HCT116 (cell line): Measurements from ENCODE around the gene HNF1B. TPM values are rescaled to one million over a fixed set of nuclear protein-coding genes. Genes with fewer than 3 reads are reported as not detected.

Experiments used
- ATAC-seq: fragments of 200-7000 bp; cut with Tn5 transposase; 2 replicates; pipeline ENCODE4 v1.9.1; 2020; ENCODE audit warnings: mild to moderate bottlenecking, moderate library complexity
- BruUV-seq: library from RNA; stranded (reverse); fragments of 400-500 nt; replicated peaks from 2 replicates; lab custom pipeline; 2021; lab: Mats Ljungman, UMichigan
- CTCF ChIA-PET: fragments of 300-600 bp; sonication (Branson Sonifier 250); formaldehyde crosslinking; loops from one replicate; lab custom pipeline; 2021; ENCODE audit warnings: antibody characterized with exemption; lab: Charles Lee
- POLR2A ChIA-PET: fragments of 300-600, 350-600 bp; sonication (Branson Sonifier 250); formaldehyde crosslinking; loops from one replicate; lab custom pipeline; 2021; ENCODE audit warnings: antibody characterized with exemption; lab: Charles Lee
- RAD21 ChIA-PET, 2 experiments: fragments of 300-600 bp; sonication (Branson Sonifier 250); formaldehyde crosslinking; loops; one replicate each; lab custom pipeline; 2023; ENCODE audit warnings: low total read pairs in 2 of 2; ENCODE audit not compliant: uncharacterized antibody in 2 of 2, unreplicated experiment in 2 of 2, low non-redundant PET in 1 of 2; lab: Charles Lee
- DNase-seq: peaks from one replicate; pipeline ENCODE4 v3.0.0-alpha.2; 2010; ENCODE audit warnings: low read depth, low spot score
- H2AFZ ChIP-seq: fragments of 200-600 bp; shearing (Covaris generic), sonication (generic); 2 replicates; pipeline ENCODE4 v1.6.1; 2017; ENCODE audit warnings: low read depth, mixed run types, mixed read lengths, antibody characterized with exemption, low read length; ENCODE audit not compliant: poor library complexity, severe bottlenecking
- H3K27ac ChIP-seq: 2 replicates; pipeline ENCODE4 v1.5.1; 2012; ENCODE audit warnings: low read depth, low read length
- H3K27me3 ChIP-seq: fragments of 200-600 bp; sonication (generic); 2 replicates; pipeline ENCODE4 v1.6.1; 2016; ENCODE audit warnings: mixed run types, low read length, mixed read lengths; ENCODE audit not compliant: insufficient read depth
- H3K36me3 ChIP-seq, 2 experiments: fragments of 200-500 bp in 1 of 2; fragments of 200-600 bp in 1 of 2; sonication (Bioruptor generic) in 1 of 2; sonication (generic) in 1 of 2; 2 replicates each; pipeline versions ENCODE4 v1.5.1 to v1.6.1; 2014 to 2016; ENCODE audit warnings: low read length in 2 of 2, inconsistent platforms in 1 of 2, mixed read lengths in 1 of 2, mixed run types in 1 of 2; ENCODE audit not compliant: insufficient read depth in 2 of 2, control insufficient read depth in 1 of 2
- H3K4me1 ChIP-seq, 2 experiments: fragments of 200-600 bp in 1 of 2; sonication (generic) in 1 of 2; 2 replicates each; pipeline versions ENCODE4 v1.5.1 to v1.6.1; 2012 to 2017; ENCODE audit warnings: low read length in 2 of 2, inconsistent platforms in 1 of 2, mild to moderate bottlenecking in 1 of 2, mixed read lengths in 1 of 2, mixed run types in 1 of 2, moderate library complexity in 1 of 2; ENCODE audit not compliant: insufficient read depth in 2 of 2, control insufficient read depth in 1 of 2
- H3K4me2 ChIP-seq: fragments of 200-600 bp; sonication (generic); 2 replicates; pipeline ENCODE4 v1.6.1; 2017; ENCODE audit warnings: mixed run types, low read length, mixed read lengths
- H3K4me3 ChIP-seq, 2 experiments: fragments of 200-600 bp in 1 of 2; sonication (generic) in 1 of 2; replicated peaks in 1 of 2; 2 replicates each; pipeline ENCODE4 v1.5.1; 2011 to 2016; ENCODE audit warnings: low read length in 2 of 2, control low read depth in 1 of 2, low read depth in 1 of 2, mild to moderate bottlenecking in 1 of 2, mixed read lengths in 1 of 2, mixed run types in 1 of 2
- H3K79me2 ChIP-seq: fragments of 200-600 bp; sonication (generic); 2 replicates; pipeline ENCODE4 v1.6.1; 2017; ENCODE audit warnings: mild to moderate bottlenecking, mixed run types, low read length, moderate library complexity, mixed read lengths; ENCODE audit not compliant: insufficient read depth
- H3K9ac ChIP-seq: fragments of 200-600 bp; sonication (generic); 2 replicates; pipeline ENCODE4 v1.6.1; 2016; ENCODE audit warnings: low read length, mixed read lengths
- H3K9me2 ChIP-seq: fragments of 200-600 bp; sonication (generic), shearing (Covaris generic); 2 replicates; pipeline ENCODE4 v1.6.1; 2017; ENCODE audit warnings: mixed run types, mild to moderate bottlenecking, moderate library complexity; ENCODE audit not compliant: insufficient read depth
- H3K9me3 ChIP-seq, 2 experiments: fragments of 200-500 bp in 1 of 2; fragments of 200-600 bp in 1 of 2; sonication (Bioruptor generic) in 1 of 2; sonication (generic) in 1 of 2; 2 replicates each; pipeline ENCODE4 v1.6.1; 2014 to 2017; ENCODE audit warnings: low read length in 2 of 2, mixed read lengths in 2 of 2, inconsistent platforms in 1 of 2, low read depth in 1 of 2, mild to moderate bottlenecking in 1 of 2, mixed run types in 1 of 2, moderate library complexity in 1 of 2; ENCODE audit not compliant: control insufficient read depth in 1 of 2, insufficient read depth in 1 of 2
- H4K20me1 ChIP-seq: fragments of 200-600 bp; sonication (generic), shearing (Covaris generic); 2 replicates; pipeline ENCODE4 v1.6.1; 2017; ENCODE audit warnings: mixed run types, mild to moderate bottlenecking, moderate library complexity; ENCODE audit not compliant: insufficient read depth
- ATF3 ChIP-seq: IDR thresholded peaks from 2 replicates; pipeline ENCODE4 v1.6.1; 2012
- CBX3 ChIP-seq: IDR thresholded peaks from 2 replicates; pipeline ENCODE4 v1.6.1; 2012; ENCODE audit warnings: low read depth
- EGR1 ChIP-seq: IDR thresholded peaks from 2 replicates; pipeline ENCODE4 v1.6.1; 2012; ENCODE audit warnings: low read depth
- ELF1 ChIP-seq: IDR thresholded peaks from 2 replicates; pipeline ENCODE4 v1.6.1; 2012; ENCODE audit warnings: low read depth, borderline replicate concordance
- FOSL1 ChIP-seq: IDR thresholded peaks from 2 replicates; pipeline ENCODE4 v1.6.1; 2012; ENCODE audit warnings: low read depth
- POLR2A ChIP-seq: IDR thresholded peaks from 2 replicates; pipeline ENCODE4 v1.7.0; 2011; ENCODE audit warnings: borderline replicate concordance; ENCODE audit not compliant: insufficient read depth, insufficient read length; ENCODE audit errors: extremely low read depth
- RAD21 ChIP-seq: IDR thresholded peaks from 2 replicates; pipeline ENCODE4 v1.6.1; 2012; ENCODE audit warnings: low read depth, mild to moderate bottlenecking
- SP1 ChIP-seq: IDR thresholded peaks from 2 replicates; pipeline ENCODE4 v1.6.1; 2012; ENCODE audit warnings: low read depth
- SRF ChIP-seq: IDR thresholded peaks from 2 replicates; pipeline ENCODE4 v1.6.1; 2012; ENCODE audit warnings: low read depth
- TCF7L2 ChIP-seq: IDR thresholded peaks from 2 replicates; pipeline ENCODE4 v1.7.0; 2011; ENCODE audit warnings: borderline replicate concordance, inconsistent platforms; ENCODE audit not compliant: insufficient read depth, insufficient read length; ENCODE audit errors: extremely low read depth
- ZBTB33 ChIP-seq: IDR thresholded peaks from 2 replicates; pipeline ENCODE4 v1.6.1; 2011; ENCODE audit warnings: mild to moderate bottlenecking, low read length, moderate library complexity; ENCODE audit not compliant: insufficient replicate concordance; ENCODE audit errors: extremely low read depth
- ZFX ChIP-seq: fragments of 450-650 bp; IDR thresholded peaks from 2 replicates; pipeline ENCODE4 v1.6.1; 2017
- intact Hi-C: fragments of 100-400 bp; cut with micrococcal nuclease; formaldehyde crosslinking; loops from 2 replicates; pipeline ENCODE4 v1.10.0; 2022
- total RNA-seq: library from RNA; stranded (reverse); gene quantifications from one replicate; pipeline ENCODE4 v1.2.1, GENCODE V29; 2021; ENCODE audit not compliant: unreplicated experiment

The HNF1B gene
- total RNA-seq, 1 experiment from 2014 or later: 3.6 TPM

GRCh38 chr17:37667039-37667438, 77.8 kb downstream of the HNF1B start:
- DNase-seq (no peak), ATAC-seq (no peak)
- ChIA-PET POLR2A (no interaction called here), CTCF (no interaction called here), RAD21 (no interaction called here)
- Histone ChIP-seq H3K9me3 (no peaks in the 10 kb centered on the region), H3K4me1 (peaks cover 0 to 8% of the 10 kb centered on the region in 2 experiments; a peak in 2 of 4 replicates), H3K4me2 (no peak overlapping the region), H3K9ac (no peak overlapping the region), H4K20me1 (no peaks in the 10 kb centered on the region), H3K79me2 (no peaks in the 10 kb centered on the region), H3K27ac (no peak overlapping the region), H3K9me2 (no peaks in the 10 kb centered on the region), H2AFZ (no peak overlapping the region), H3K36me3 (no peaks in the 10 kb centered on the region), H3K27me3 (no peaks in the 10 kb centered on the region), H3K4me3 (no peak overlapping the region)
- no TSS peak for BruUV-seq
- TF ChIP-seq EGR1 (no peak), POLR2A (no peak), ELF1 (no peak), RAD21 (no peak), ZBTB33 (no peak), ATF3 (no peak), TCF7L2 (no peak), SP1 (no peak)
- intact Hi-C loops: no loop called here

GRCh38 chr17:37664214-37664613, 80.6 kb downstream of the HNF1B start:
- H3K36me3 ChIP-seq: no peaks in the 10 kb centered on the region
- no peak overlapping the region for H3K9ac ChIP-seq
- no peaks in the 10 kb centered on the region for H3K4me1 ChIP-seq
- no peak for TF ChIP-seq ZFX
- TF ChIP-seq FOSL1: no peak
- TF ChIP-seq SRF: no peak
- no peak for TF ChIP-seq CBX3
- ATAC-seq: no peak
- no peaks in the 10 kb centered on the region for H3K27me3 ChIP-seq
- no peaks in the 10 kb centered on the region for H3K79me2 ChIP-seq
- H3K9me2 ChIP-seq: no peaks in the 10 kb centered on the region
- no peak overlapping the region for H3K4me3 ChIP-seq
- ChIA-PET RAD21 (no interaction called here), POLR2A (no interaction called here), CTCF (no interaction called here)
- no peak overlapping the region for H2AFZ ChIP-seq
- intact Hi-C loops: no loop called here
- BruUV-seq: no TSS peak
- no peak overlapping the region for H3K27ac ChIP-seq
- no peaks in the 10 kb centered on the region for H4K20me1 ChIP-seq
- H3K4me2 ChIP-seq: no peak overlapping the region
- no peak for DNase-seq
- no peaks in the 10 kb centered on the region for H3K9me3 ChIP-seq
